Activated naive CD8-positive, alpha-beta T cell treated with anti-CD3 and anti-CD28 coated beads, Interleukin-2, amount 50 U/mL, for 24 hours (primary cell): ENCODE results near the gene AMBN.

Experiments
- ATAC-seq: fragments of 150-1000 bp; cut with Tn5 transposase; one replicate; pipeline ENCODE4 v1.10.0; 2021
- DNase-seq: peaks from one replicate; pipeline ENCODE4 v3.0.0; 2021
- H3K27ac Mint-ChIP-seq: one replicate; pipeline ENCODE4 v1.8.0; 2021; ENCODE audit warnings: mild to moderate bottlenecking, mixed read lengths
- H3K27me3 Mint-ChIP-seq: one replicate; pipeline ENCODE4 v1.8.0; 2021; ENCODE audit warnings: mixed read lengths
- H3K36me3 Mint-ChIP-seq: one replicate; pipeline ENCODE4 v1.8.0; 2021; ENCODE audit warnings: low read depth, mixed read lengths
- H3K4me1 Mint-ChIP-seq: one replicate; pipeline ENCODE4 v1.8.0; 2021; ENCODE audit warnings: mixed read lengths
- H3K4me3 Mint-ChIP-seq: one replicate; pipeline ENCODE4 v1.8.0; 2021; ENCODE audit warnings: mild to moderate bottlenecking, moderate library complexity, mixed read lengths
- H3K9me3 Mint-ChIP-seq: one replicate; pipeline ENCODE4 v1.8.0; 2021; ENCODE audit warnings: mixed read lengths

AMBN gene

DNA sequence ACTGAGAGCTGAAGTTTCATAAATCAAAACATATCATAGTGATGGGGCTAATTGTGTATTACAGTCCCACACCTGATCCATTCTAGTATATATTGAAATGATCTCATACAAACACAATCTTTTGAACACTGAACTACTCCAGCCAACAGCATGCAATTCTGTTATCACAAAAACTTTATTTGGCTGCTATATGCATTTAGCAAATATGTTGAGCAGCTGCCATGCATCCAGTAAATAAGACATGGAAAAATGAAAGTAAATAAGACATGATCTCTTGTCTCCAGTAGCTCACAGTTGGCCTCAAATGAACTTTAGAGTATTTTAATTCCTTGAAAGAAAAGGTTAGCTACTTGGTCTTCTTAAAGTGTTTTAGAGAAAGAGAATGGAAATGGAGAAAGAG, 2.1 kb downstream of the AMBN start:
- ATAC-seq = no peak
- Mint-ChIP-seq H3K27me3 (no peaks in the 10 kb centered on the region), H3K9me3 (no peaks in the 10 kb centered on the region), H3K4me1 (no peaks in the 10 kb centered on the region), H3K27ac (no peak overlapping the region), H3K36me3 (no peaks in the 10 kb centered on the region), H3K4me3 (no peak overlapping the region)
- no peak for DNase-seq

DNA sequence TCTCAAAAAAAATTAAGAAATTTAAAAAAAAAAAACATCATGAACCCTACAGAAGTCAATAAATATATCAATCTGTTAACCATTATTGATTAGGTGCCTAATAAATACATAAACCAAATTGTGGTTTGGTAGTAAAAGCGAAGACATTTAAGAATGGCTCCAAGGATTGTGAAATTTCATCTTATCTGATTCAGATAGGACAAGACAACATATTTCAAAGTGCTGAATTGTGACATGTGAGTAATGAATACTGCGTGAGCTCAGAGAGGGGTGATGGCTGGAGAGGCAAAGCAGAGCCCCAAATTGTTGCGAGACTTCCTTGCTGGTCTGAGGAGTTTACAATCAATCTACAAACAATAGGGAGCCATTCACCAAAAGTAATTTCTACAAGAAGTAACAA, 8.2 kb downstream of the AMBN start:
- H3K27me3 Mint-ChIP-seq = peaks cover 5% of the 10 kb centered on the region
- DNase-seq (no peak), ATAC-seq (no peak)
- no peaks in the 10 kb centered on the region for H3K36me3 Mint-ChIP-seq
- H3K4me3 Mint-ChIP-seq = no peak overlapping the region
- no peak overlapping the region for H3K27ac Mint-ChIP-seq
- H3K4me1 Mint-ChIP-seq = no peaks in the 10 kb centered on the region
- H3K9me3 Mint-ChIP-seq = no peaks in the 10 kb centered on the region

DNA sequence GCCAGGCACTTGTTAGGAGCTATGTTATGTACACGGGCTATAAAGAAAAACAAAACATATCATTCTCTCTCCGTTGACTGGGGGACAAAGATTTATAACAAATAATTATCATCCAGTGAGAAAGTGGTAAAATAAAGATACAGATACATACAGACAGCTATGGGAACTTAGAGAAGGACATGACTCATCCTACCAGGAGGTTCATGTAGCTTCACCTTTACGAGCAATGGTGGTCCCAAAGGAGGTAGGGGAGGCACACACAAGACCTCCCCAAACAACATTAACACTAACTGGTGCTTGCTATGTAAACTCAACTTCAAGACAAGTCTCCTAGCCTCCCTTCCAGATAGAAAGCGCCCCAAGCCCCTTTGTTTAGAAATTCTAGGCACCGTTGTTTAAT, 8.9 kb downstream of the AMBN start:
- H3K27ac Mint-ChIP-seq = no peak overlapping the region
- no peaks in the 10 kb centered on the region for H3K4me1 Mint-ChIP-seq
- H3K4me3 Mint-ChIP-seq = no peak overlapping the region
- no peaks in the 10 kb centered on the region for H3K9me3 Mint-ChIP-seq
- H3K36me3 Mint-ChIP-seq = no peaks in the 10 kb centered on the region
- H3K27me3 Mint-ChIP-seq = peaks cover 5% of the 10 kb centered on the region
- DNase-seq = no peak
- no peak for ATAC-seq

DNA sequence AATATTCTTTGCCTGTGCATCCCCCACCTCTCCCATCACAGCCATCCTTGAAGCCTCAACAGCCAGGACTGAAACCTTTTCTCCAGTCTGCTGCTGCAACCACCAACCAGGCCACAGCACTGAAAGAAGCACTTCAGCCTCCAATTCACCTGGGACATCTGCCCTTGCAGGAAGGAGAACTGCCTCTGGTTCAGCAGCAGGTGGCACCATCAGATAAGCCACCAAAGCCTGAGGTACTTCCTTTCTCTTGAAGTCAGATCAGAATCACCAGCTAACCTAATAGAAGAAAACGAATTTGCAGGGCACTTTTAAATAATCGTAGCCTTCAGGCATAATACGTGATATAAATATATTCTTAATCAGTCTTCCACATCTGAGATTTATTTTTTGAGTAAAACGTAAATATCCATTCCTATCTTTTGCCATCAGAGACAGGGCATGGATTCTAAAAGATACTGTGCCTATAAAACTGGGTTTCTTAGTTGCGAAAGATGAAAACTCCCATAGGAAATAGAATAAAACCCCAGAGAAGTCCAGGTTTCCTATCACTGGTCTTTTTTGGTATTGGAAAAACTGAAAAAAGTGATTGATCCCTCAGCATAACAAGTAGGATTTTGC, 9.5 kb downstream of the AMBN start:
- Mint-ChIP-seq H3K27me3 (peaks cover 5% of the 10 kb centered on the region), H3K4me1 (no peaks in the 10 kb centered on the region), H3K4me3 (no peak overlapping the region), H3K9me3 (no peaks in the 10 kb centered on the region), H3K36me3 (no peaks in the 10 kb centered on the region), H3K27ac (no peak overlapping the region)
- DNase-seq = peak; percentile 62
- ATAC-seq = peak; percentile 86

DNA sequence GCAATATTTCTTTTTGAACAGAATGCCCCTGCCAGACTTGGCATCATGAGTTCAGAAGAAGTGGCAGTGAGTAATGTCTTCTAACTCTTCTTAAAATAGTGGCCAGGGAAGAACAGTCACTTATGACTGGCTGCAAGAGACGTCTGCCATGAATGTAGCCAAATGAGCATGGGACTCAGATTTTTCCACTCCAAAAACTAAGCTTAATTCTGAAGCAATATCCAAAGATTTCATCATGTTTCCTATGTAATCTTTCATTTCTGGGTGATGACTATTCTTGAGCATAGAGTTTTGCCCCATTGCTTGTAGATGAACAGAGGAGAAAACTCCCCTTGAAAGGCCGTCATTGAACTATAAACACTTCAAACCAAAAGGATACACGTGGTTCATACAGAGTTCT, 11.8 kb downstream of the AMBN start:
- ATAC-seq (no peak), DNase-seq (no peak)
- H3K27ac Mint-ChIP-seq = no peak overlapping the region
- H3K4me1 Mint-ChIP-seq = no peaks in the 10 kb centered on the region
- peaks cover 5% of the 10 kb centered on the region for H3K27me3 Mint-ChIP-seq
- H3K9me3 Mint-ChIP-seq = no peaks in the 10 kb centered on the region
- H3K4me3 Mint-ChIP-seq = no peak overlapping the region
- no peaks in the 10 kb centered on the region for H3K36me3 Mint-ChIP-seq

DNA sequence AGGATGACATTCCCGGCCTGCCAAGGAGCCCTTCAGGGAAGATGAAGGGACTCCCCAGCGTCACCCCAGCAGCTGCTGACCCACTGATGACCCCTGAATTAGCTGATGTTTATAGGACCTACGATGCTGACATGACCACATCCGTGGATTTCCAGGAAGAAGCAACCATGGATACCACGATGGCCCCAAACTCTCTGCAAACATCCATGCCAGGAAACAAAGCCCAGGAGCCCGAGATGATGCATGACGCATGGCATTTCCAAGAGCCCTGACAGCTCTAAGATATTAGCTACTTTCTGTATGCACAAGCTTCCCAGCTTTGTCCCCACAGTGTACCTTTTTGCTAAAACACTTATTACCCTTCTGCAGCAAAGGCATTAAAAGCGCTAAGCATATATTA, 14.4 kb downstream of the AMBN start:
- H3K36me3 Mint-ChIP-seq = no peaks in the 10 kb centered on the region
- DNase-seq (no peak), ATAC-seq (no peak)
- H3K4me3 Mint-ChIP-seq = no peak overlapping the region
- H3K27me3 Mint-ChIP-seq = peaks cover 6% of the 10 kb centered on the region
- H3K4me1 Mint-ChIP-seq = no peaks in the 10 kb centered on the region
- H3K27ac Mint-ChIP-seq = no peak overlapping the region
- H3K9me3 Mint-ChIP-seq = no peaks in the 10 kb centered on the region

DNA sequence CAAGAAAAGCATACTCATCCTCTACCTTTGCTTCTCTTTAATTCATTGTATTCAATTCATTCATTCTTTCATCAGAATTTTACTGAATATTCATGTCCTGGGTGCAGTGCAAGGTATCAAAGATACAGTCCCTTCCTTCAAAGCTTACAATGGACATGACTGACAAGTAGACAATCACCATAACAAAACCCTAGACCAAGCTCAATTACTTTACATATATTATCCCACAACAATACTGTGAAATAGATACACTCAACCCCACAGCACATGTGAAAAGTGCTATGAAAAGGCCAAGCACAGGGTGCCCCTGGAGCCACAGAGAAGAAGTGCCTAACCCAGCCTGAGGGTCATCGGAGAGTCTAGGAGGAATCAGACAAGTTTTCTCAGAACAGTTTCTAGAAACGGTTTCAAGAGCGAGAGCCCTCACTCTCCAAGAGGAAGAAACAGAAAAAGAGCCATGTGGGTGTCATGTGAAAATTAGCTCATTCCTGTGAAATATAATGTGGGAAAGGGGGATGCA, 15.3 kb downstream of the AMBN start:
- Mint-ChIP-seq H3K4me1 (no peaks in the 10 kb centered on the region), H3K9me3 (no peaks in the 10 kb centered on the region), H3K4me3 (no peak overlapping the region), H3K36me3 (no peaks in the 10 kb centered on the region), H3K27me3 (peaks cover 5% of the 10 kb centered on the region), H3K27ac (no peak overlapping the region)
- DNase-seq (no peak), ATAC-seq (no peak)

DNA sequence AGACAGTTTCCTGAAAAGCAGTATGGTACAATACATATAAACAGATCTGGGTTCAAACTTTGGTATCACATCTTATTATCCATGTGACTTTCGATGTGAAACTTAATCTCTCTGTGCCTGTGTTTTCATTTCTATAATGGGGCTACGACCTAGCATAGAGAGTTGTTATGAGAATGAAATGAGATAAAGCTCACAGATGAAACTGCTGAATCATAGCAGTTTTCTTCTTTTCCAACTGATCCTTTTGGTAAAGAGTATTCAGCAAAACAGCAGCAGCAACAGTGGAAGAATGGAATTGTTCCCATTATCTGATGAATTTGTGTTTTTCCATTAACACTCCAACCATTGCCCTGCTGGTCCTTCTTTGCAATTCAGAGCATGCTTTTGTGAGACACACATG, 16.3 kb downstream of the AMBN start:
- DNase-seq (no peak), ATAC-seq (no peak)
- Mint-ChIP-seq H3K27me3 (peaks cover 5% of the 10 kb centered on the region), H3K9me3 (no peaks in the 10 kb centered on the region), H3K4me3 (no peak overlapping the region), H3K27ac (no peak overlapping the region), H3K36me3 (no peaks in the 10 kb centered on the region), H3K4me1 (peaks cover 7% of the 10 kb centered on the region)

DNA sequence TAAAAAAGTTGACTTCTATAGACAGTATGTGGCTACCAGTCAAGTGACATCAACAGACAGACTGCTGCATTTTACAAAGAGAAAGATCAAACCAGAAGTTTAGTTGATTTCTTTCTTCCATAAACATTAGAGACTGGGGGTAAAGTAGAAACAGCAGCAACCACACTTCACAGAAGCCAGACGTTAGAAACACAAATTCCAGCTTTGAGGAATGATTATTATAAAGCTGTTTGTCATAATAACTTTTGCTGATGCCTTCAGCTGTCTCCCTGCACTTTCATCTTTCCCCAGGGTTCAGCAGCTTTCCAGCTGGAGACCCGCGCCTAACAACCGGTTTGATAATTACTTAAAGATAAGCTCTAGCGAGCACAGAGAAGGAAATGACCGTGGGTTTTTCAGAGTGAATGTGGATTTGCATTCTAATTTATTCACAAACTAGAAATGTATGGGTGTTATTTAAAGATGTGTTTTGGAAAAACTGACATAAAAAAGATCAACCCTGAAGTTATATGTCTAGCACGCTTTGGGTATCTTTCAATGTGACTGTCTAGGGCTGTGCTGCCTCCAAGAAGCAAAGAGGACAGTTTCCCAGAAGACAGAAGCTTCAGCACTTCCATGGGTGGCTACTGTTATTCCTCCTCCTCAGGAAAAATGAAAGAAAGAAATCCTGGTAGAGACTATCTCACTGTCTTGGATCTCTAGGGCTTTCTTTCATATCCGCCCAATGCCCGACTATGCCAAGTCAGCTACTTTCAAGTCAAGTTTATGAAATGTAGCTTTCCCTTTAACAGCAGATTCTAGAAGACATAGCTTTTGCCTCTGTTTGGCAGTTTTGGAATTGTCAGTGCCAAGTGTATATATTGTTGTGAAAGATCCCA, 21.5 kb downstream of the AMBN start:
- Mint-ChIP-seq H3K4me3 (no peak overlapping the region), H3K36me3 (no peaks in the 10 kb centered on the region)
- peak; percentile 18 for ATAC-seq

DNA sequence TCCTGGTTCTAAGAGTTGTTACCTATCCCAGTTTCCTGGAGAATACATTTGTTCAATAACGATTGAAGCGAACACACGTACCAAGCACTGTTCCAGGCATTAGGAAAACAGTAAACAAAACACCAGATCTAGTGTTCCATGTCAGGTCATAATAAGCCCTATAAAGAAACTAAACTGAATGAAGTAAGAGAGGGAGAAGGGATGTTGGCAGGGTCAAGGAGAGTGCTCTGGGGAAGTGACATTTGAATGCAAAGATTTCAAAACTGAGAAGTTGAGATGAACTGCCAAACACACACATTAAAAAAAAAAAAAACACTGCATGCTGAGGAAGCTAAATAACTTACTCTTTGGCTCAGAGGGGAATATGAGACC, 22.1 kb downstream of the AMBN start:
- Mint-ChIP-seq H3K9me3 (no peaks in the 10 kb centered on the region), H3K27ac (no peak overlapping the region), H3K27me3 (peaks cover 5% of the 10 kb centered on the region), H3K4me1 (peaks cover 15% of the 10 kb centered on the region), H3K4me3 (no peak overlapping the region), H3K36me3 (no peaks in the 10 kb centered on the region)
- ATAC-seq = no peak
- DNase-seq = no peak

More for the DNA sequence above, 21.5 kb downstream of the AMBN start:
- peaks cover 15% of the 10 kb centered on the region for H3K4me1 Mint-ChIP-seq
- no peaks in the 10 kb centered on the region for H3K9me3 Mint-ChIP-seq
- no peak for DNase-seq
- no peak overlapping the region for H3K27ac Mint-ChIP-seq
- peaks cover 5% of the 10 kb centered on the region for H3K27me3 Mint-ChIP-seq

DNA sequence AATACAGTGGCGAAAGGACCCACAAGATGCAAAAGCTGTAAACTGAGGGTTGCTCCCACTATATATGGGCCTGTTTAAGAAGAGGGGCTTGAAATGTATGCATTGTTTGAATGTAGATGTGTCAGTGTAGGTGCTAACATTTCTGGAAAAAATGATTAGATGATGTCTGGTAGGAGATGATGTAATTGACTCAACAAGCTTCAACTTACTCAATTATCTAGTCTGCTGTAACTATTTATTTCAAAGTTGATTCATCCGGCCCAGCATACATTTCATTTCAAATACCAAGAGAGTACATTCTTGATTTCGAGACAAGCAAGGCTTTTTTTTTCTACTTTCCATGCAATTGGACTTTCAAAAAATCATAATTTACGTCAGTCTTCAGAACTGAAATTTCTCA, 27.2 kb downstream of the AMBN start:
- no peaks in the 10 kb centered on the region for H3K36me3 Mint-ChIP-seq
- peak; percentile 34 for ATAC-seq
- H3K9me3 Mint-ChIP-seq = no peaks in the 10 kb centered on the region
- no peak overlapping the region for H3K4me3 Mint-ChIP-seq
- H3K27ac Mint-ChIP-seq = no peak overlapping the region
- no peaks in the 10 kb centered on the region for H3K27me3 Mint-ChIP-seq
- peaks cover 10% of the 10 kb centered on the region for H3K4me1 Mint-ChIP-seq
- DNase-seq = no peak

DNA sequence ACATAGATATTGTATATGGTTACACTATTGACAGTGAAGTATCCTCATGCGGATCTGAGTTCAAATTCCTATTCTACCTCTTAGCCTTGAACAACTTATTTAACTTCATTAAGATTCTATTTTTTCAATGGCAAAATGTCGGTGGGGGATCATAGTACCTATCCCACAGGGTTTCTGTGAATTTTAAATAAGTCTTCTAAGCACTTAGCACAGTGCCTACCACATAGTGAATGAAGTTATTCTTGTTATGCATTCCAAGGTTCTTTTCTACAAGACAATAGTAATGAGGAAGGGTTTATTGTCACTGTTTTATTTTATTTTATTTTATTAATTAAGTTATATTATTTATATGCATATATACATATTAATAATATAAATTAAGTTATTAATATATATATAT, 27.7 kb downstream of the AMBN start:
- DNase-seq (no peak), ATAC-seq (no peak)
- Mint-ChIP-seq H3K9me3 (no peaks in the 10 kb centered on the region), H3K27me3 (no peaks in the 10 kb centered on the region), H3K36me3 (no peaks in the 10 kb centered on the region), H3K27ac (no peak overlapping the region), H3K4me1 (peaks cover 12% of the 10 kb centered on the region), H3K4me3 (no peak overlapping the region)

DNA sequence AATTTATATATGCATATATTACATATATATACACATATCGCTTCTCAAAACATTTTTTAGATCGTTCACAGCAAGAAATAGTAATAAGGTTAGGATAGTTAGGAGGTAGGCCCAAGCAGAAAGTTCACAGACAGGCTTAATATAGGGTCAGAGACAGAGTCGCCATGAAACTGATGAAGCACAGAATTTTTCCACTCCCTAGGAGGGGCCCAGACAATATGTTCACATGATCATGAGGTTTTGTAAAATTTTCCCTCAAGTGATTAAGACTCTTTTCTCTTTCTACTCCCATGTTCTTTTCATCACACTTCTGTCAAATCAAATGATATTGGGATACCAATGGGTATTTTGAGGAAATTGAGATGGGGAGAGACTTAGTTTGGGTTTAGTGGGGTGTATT, 31.3 kb downstream of the AMBN start:
- no peak overlapping the region for H3K4me3 Mint-ChIP-seq

DNA sequence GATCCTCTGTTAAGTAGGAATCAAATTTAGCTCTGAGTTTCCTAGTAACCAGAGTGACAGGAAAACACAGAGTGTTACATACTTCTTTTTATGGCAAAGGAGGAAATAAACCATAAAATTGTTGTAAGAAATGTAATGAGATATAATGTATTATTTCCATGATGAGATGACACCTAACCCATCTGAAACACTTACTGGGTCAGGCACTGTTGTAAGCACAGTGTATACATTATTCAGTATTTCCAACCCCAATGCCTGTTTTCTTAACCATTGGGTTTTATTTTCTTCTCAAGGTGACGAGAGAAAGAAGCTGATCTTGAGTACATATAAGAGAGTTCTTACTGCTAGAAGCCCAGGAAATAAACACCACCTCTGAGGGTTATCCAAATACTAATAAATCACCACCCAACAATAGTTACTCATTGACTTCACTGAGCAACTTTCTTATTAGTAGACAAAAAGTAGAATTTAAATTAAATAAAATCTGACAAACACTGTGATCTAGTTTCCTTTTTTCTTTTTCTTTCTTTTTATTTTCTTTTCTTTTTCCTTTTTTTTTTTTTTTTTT, 32.3 kb downstream of the AMBN start:
- Mint-ChIP-seq H3K4me3 (no peak overlapping the region), H3K4me1 (peaks cover 12% of the 10 kb centered on the region), H3K27ac (peak overlapping the region; percentile 10), H3K9me3 (no peaks in the 10 kb centered on the region), H3K27me3 (no peaks in the 10 kb centered on the region), H3K36me3 (no peaks in the 10 kb centered on the region)
- DNase-seq = no peak
- peak; percentile 71 for ATAC-seq

More for the DNA sequence above, 31.3 kb downstream of the AMBN start:
- Mint-ChIP-seq H3K27ac (peak overlapping the region; percentile 10), H3K27me3 (no peaks in the 10 kb centered on the region), H3K9me3 (no peaks in the 10 kb centered on the region), H3K4me1 (peaks cover 12% of the 10 kb centered on the region), H3K36me3 (no peaks in the 10 kb centered on the region)
- ATAC-seq = peak; percentile 77
- no peak for DNase-seq

DNA sequence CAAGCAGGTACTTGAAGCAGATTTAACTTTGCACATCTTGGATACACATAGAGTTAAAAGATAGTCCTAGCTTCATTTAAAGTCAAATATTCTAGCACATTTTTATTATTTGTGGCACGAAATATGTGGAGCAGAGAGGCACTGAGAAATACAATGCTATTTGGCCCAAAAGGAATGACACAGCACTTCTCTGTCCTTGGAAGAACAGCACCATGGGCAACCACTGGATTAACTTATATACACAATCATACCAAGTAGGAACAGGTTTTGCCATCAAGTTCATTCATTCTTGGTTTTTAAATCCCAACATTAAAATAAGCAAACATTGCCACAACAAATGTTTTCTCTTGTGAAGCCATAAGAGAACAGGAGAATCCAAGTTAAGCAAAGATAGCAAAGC, 35.6 kb downstream of the AMBN start:
- H3K27me3 Mint-ChIP-seq = no peaks in the 10 kb centered on the region
- no peak overlapping the region for H3K4me3 Mint-ChIP-seq
- DNase-seq (no peak), ATAC-seq (no peak)
- no peak overlapping the region for H3K27ac Mint-ChIP-seq
- H3K36me3 Mint-ChIP-seq = no peaks in the 10 kb centered on the region
- no peaks in the 10 kb centered on the region for H3K9me3 Mint-ChIP-seq
- H3K4me1 Mint-ChIP-seq = peaks cover 14% of the 10 kb centered on the region
